H4 (cell line): Measurements from ENCODE around the gene IFT27. TPM values are rescaled to one million over a fixed set of nuclear protein-coding genes. Genes with fewer than 3 reads are reported as not detected.
"Not testable (repeated sequence)": the region's sequence is repeated elsewhere in the genome, so short reads cannot be mapped to it uniquely, and the experiment has no call there.

Experiments used
- DNase-seq: peaks from one replicate; pipeline ENCODE4 v3.0.0-alpha.2; 2015; ENCODE audit warnings: low spot score
- total RNA-seq: library from RNA; depleted of rRNA; stranded (reverse); fragments of >200 nt; shearing (Covaris generic); gene quantifications from 2 replicates; pipeline ENCODE4 v1.2.3, GENCODE V29; 2014

The IFT27 gene
- total RNA-seq, 1 experiment from 2014 or later, result 17.7 TPM

GRCh38 chr22:36765131-36765942, 10.6 kb downstream of the IFT27 start:
- no peak for DNase-seq

- DNase-seq, result no peak
Measured at GRCh38 chr22:36764641-36765040, 11.3 kb downstream of the IFT27 start.

- no peak for DNase-seq
Measured at GRCh38 chr22:36764060-36764459, 11.9 kb downstream of the IFT27 start.

GRCh38 chr22:36763576-36763975, 12.3 kb downstream of the IFT27 start:
- no peak for DNase-seq

- DNase-seq, result no peak
Measured at GRCh38 chr22:36762687-36763260, 13.1 kb downstream of the IFT27 start.

- no peak for DNase-seq
Measured at GRCh38 chr22:36761553-36762240, 14.2 kb downstream of the IFT27 start.

GRCh38 chr22:36760786-36761185, 15.1 kb downstream of the IFT27 start:
- DNase-seq, result no peak

GRCh38 chr22:36759481-36760159, 16.3 kb downstream of the IFT27 start:
- DNase-seq, result no peak

GRCh38 chr22:36758792-36759271, 17.1 kb downstream of the IFT27 start:
- DNase-seq, result no peak

- DNase-seq, result peak; percentile 42
Measured at GRCh38 chr22:36757668-36758211, 18.2 kb downstream of the IFT27 start.

GRCh38 chr22:36756746-36757655, 18.9 kb downstream of the IFT27 start:
- no peak for DNase-seq

GRCh38 chr22:36756031-36756430, 19.9 kb downstream of the IFT27 start:
- no peak for DNase-seq

- DNase-seq, result no peak
Measured at GRCh38 chr22:36755316-36755715, 20.6 kb downstream of the IFT27 start.

GRCh38 chr22:36754881-36755280, 21.0 kb downstream of the IFT27 start:
- not testable (repeated sequence) for DNase-seq

- DNase-seq, result no peak
Measured at GRCh38 chr22:36753916-36754315, 22.0 kb downstream of the IFT27 start.

GRCh38 chr22:36753120-36753802, 22.7 kb downstream of the IFT27 start:
- no peak for DNase-seq

- DNase-seq, result no peak
Measured at GRCh38 chr22:36746375-36746970, 29.4 kb downstream of the IFT27 start.

- DNase-seq, result no peak
Measured at GRCh38 chr22:36745301-36745995, 30.5 kb downstream of the IFT27 start.

- no peak for DNase-seq
Measured at GRCh38 chr22:36744791-36745190, 31.1 kb downstream of the IFT27 start.
